22Rv1 (cell line): ENCODE results near the gene OR7C1.

Source experiments
- ZFX ChIP-seq: fragments of 450-650 bp; IDR thresholded peaks from 2 replicates; pipeline ENCODE4 v1.6.1; 2017; ENCODE audit warnings: antibody characterized with exemption, borderline replicate concordance
- TF ChIP-seq, protein P1 (sequence below): fragments of 450-650 bp; IDR thresholded peaks from 2 replicates; pipeline ENCODE4 v1.5.1; 2017; ENCODE audit warnings: mild to moderate bottlenecking

DNA sequence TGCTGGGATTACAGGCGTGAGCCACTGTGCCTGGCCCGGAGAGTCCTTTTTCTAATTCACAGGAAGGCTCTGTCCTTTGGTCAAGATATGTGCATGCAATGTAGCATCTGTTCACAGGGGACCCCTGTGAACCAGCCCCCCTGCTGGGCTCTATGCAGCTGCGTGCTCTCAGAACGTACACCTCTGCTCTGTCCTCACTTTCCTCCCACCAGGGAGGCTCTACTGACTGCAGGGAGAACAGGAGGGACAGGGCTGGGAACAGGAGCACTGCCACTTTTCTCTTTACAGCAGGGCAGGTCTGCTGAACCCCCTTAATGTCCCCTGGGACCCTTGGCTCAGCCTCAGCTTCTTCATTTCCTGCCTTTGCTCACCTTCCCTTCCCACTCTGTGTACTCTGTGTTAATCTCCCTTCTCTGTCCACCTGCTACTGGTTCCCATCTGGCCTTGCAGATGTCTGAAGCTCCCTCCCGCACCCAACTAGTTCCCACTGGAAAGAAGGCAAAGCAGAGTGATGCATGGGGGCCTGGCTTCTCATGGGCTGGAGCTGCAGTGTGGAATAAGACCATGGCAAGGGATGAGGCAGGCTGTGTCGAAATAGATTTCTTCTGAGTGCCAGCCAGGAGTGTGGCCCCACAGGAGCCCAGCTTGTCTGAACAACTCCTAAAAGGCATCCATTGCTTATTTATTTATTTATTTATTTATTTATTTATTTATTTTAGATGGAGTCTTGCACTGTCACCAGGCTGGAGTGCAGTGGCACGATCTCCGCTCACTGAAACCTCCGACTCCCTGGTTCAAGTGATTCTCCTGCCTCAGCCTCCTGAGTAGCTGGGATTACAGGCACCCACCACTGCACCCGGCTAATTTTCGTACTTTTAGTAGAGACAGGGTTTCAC, 63.8 kb downstream of the OR7C1 start:
- TF ChIP-seq, protein P1, sequence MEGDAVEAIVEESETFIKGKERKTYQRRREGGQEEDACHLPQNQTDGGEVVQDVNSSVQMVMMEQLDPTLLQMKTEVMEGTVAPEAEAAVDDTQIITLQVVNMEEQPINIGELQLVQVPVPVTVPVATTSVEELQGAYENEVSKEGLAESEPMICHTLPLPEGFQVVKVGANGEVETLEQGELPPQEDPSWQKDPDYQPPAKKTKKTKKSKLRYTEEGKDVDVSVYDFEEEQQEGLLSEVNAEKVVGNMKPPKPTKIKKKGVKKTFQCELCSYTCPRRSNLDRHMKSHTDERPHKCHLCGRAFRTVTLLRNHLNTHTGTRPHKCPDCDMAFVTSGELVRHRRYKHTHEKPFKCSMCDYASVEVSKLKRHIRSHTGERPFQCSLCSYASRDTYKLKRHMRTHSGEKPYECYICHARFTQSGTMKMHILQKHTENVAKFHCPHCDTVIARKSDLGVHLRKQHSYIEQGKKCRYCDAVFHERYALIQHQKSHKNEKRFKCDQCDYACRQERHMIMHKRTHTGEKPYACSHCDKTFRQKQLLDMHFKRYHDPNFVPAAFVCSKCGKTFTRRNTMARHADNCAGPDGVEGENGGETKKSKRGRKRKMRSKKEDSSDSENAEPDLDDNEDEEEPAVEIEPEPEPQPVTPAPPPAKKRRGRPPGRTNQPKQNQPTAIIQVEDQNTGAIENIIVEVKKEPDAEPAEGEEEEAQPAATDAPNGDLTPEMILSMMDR = no peak
- TF ChIP-seq ZFX = no peak
